ENCODE data around the gene CASS4.
"Not testable (repeated sequence)": the region's sequence is repeated elsewhere in the genome, so short reads cannot be mapped to it uniquely, and the experiment has no call there.

CASS4 gene

GRCh38 chr20:56392881-56393482 is 19.1 kb upstream of the CASS4 start:
- no peak for DNase-seq

DNA sequence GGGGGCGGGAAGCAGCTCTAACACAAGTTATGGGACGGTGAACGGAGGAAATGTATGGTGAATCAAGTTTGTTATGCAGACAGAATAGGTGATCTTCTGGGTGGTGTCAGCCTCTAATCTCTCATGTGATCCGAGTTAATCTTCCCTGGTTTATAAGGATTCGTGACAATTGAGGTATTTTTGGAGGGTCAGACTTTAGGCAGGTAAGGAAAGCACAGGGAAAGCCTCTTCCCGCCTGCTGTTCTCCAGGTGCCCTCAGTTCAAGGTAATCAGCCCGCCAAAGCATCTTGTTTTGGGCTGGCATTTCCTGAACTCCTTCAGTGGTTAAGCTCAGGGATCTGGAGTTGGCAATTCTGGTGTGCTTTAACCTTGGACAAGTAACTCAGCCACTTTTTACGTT is 18.4 kb upstream of the CASS4 start:
- DNase-seq = no peak

- DNase-seq = no peak
Measured at GRCh38 chr20:56395166-56395565, 16.9 kb upstream of the CASS4 start.

GRCh38 chr20:56400001-56400640 is 11.9 kb upstream of the CASS4 start:
- peak; percentile 5 for DNase-seq

GRCh38 chr20:56403465-56403864 is 8.6 kb upstream of the CASS4 start:
- DNase-seq = no peak

GRCh38 chr20:56405356-56405755 is 6.7 kb upstream of the CASS4 start:
- DNase-seq = not testable (repeated sequence)

- DNase-seq = no peak
Measured at GRCh38 chr20:56406910-56407309, 5.2 kb upstream of the CASS4 start.

GRCh38 chr20:56409521-56409920 is 2.5 kb upstream of the CASS4 start:
- DNase-seq = no peak

- DNase-seq = no peak
Measured at GRCh38 chr20:56409956-56410355, 2.1 kb upstream of the CASS4 start.

GRCh38 chr20:56411287-56411686 is 773 bp upstream of the CASS4 start:
- not testable (repeated sequence) for DNase-seq

DNA sequence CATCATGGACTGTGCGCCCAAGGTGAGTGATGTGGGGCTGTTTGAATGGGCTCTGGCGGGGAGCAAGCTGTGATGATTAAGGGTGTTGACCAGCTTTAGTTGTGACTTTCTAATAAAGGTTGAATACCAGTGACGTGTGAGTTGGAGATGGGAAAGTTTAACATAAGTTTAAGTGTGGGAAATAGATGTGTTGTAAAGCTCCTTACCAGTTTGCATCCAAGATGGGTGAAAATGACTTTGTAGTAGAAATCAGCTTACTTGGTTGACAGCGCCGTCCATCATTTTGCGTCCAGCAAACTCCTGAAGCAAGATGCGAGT is 372 bp downstream of the CASS4 start:
- no peak for DNase-seq

DNA sequence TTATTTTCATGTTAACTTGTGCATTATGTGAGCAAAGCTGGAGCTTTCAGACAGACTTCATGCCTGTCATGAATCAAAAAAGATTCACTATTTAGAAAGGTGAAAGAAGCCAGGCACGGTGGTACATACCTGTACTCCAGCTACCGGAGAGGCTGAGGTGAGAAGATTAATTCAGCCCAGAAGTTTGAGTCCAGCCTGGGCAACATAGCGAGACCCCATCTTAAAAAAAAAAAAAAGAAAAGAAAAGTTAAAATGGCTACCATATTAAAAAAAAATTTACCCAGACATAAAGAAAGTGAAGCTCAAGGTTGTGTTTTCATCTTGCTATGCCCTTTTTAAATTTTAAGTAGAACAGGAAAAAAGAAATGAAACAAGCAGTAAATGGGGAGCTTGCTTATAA is 889 bp downstream of the CASS4 start:
- no peak for DNase-seq

DNA sequence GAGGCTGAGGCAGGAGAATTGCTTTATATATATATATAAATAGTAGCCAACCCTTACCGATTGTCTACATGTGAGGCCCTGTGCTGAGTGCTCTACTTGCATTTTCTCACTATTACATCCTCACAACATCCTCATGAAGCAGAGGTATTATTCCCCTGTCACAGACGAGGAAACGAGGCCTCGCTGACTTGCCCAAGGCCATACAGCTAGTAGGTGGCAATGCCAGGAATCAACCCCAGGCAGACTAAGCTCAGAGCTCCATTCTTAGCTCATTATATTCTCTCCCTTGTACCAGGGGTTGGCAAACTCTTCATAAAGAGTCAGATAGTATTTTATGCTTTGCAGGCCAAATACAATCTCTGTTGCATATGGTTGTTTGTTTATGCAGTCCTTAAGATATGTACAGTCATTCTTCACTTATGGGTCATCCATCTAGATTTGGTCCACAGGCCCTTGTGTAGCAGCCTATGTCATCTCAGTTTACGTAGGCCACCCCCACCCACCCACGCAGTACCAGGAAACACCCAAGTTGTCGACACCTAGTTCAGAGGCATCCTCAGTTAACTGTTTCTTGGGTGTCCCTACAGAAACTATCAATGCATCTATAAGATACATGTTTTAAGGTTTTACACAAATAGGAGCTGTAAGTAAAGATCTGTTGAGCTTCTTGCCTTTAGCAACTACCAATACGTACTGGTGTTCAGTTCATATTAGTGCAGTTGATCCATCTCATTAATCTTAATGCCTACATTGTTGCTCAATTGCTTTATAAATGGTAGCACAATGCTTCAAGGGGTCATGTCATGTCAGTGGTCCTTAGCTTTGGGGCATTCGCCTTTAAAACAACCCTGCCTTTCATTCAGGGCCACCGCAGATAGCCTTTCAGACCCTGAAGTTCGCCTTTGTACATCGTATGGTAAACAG is 3.0 kb downstream of the CASS4 start:
- DNase-seq = no peak

- no peak for DNase-seq
Measured at GRCh38 chr20:56417402-56417801, 5.3 kb downstream of the CASS4 start.

GRCh38 chr20:56417911-56418310 is 5.9 kb downstream of the CASS4 start:
- no peak for DNase-seq

GRCh38 chr20:56418385-56418861 is 6.4 kb downstream of the CASS4 start:
- DNase-seq = no peak

DNA sequence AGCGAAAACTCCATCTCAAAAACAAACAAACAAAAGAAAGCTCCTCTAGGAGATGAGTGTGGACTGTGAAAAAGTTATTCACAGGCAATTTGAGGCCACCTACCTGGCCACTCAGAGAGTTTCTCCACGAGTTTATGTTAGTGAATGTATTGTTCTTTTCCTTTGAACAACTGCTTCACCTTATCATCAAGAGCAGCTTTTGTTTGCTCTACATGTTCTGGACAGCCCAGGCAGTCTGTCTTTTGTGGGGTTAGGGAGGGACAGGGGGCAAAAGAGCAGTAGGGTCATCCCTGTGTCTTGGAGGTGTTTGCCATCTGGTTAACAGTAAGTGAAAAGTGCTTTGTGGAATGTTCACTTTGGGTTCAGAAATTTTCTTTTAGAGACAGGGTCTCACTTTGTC is 8.0 kb downstream of the CASS4 start:
- DNase-seq = no peak

DNA sequence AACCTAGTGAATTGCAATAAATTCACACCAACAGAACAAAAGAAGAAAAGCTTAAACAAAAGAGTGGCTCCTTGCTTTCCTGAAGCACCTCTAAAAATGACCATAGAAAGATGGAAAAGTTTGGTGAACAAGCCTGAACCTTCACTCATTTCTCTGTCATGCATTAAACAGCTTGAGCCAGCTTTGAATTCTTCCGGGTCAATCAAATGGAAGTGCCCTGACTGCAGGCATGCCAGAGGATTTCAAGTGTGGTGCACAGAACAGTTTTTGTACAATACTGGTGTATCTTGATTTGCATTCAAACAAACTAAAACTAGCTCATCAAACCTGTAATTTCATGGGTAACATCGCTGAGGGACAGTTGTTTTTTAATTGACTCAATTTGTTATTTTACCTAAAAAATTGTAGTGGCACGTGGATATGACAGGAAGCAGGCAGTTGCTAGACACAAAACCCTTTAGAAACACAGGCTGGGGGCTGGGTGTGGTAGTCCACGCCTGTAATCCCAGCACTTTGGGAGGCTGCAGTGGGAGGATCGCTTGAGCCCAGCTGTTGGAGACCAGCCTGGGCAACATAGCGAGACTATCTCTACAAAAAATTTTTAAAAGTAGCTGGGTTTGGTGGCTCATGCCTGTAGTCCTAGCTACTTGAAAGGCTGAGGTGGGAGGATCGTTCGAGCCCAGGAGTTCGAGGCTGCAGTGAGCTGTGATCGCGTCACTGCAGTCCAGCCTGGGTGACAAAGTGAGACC is 9.1 kb downstream of the CASS4 start:
- DNase-seq = no peak

DNA sequence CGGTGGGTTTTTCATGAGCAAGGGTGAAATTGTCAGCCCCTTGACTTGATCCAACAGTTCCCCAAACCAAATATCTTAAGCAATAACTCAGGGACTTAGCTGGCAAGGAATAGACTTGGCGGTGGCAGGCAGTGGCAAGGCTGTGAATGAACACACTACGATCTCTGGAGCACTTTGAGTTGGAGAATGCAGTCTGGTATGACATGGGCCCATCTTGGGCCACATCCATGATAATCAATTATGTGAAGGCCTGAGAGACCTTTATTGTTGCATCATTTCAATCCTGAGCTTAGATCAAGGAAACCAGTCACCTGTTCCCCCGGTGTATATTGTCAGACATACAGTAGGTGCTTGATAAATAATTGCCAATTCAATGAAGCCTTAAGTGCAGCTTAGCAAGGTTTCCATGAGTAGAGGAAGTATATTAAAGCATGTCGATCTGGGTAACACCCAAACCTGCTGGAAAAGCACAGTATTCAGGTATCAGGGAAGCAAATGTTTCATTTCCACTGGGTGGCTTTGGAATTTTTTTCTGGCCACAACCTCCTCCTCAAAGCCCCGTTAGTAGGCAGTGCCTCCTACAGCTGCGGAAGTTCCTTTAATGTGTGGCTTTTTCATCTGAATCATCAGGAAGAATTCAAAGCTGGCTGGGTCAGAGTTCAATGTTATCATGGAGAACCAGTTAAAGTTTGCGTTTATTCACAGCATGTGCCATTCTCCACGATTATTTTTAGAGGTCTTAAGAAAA is 10.2 kb downstream of the CASS4 start:
- no peak for DNase-seq

GRCh38 chr20:56422824-56423189 is 10.7 kb downstream of the CASS4 start:
- DNase-seq = no peak

- no peak for DNase-seq
Measured at GRCh38 chr20:56423211-56423610, 11.2 kb downstream of the CASS4 start.

DNA sequence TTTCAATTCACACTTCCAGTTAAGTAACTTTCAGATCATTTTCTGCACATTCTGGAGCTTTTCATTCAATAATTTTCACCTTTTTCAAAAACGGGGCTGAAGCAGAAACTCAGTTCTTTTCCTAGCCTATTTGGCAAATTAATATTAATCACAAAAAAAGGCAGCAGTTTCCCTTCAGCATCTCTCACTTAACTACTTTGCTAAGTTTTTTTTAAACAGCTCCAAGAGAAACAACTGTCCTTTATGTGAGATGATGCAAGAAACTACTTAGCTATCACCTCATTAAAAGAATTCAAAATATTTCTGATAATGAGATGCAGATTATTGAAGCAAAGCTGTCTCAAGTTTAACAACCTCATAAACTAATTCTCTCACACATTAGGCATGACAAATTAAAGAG is 11.8 kb downstream of the CASS4 start:
- DNase-seq = no peak

GRCh38 chr20:56424931-56425330 is 12.9 kb downstream of the CASS4 start:
- no peak for DNase-seq
